Right lobe of liver (tissue), 6 donors: ENCODE results near the gene CCL8. TPM values are rescaled to one million over a fixed set of nuclear protein-coding genes. Genes with fewer than 3 reads are reported as not detected.

ENCODE experiments used
- ATAC-seq, 4 donors: fragments of 200-7000 bp; cut with Tn5 transposase; one replicate each; pipeline ENCODE4 v1.9.1; 2020; ENCODE audit warnings: mild to moderate bottlenecking in 4 of 4, moderate library complexity in 4 of 4
- DNase-seq, 3 donors: peaks; one replicate each; pipeline ENCODE4 v3.0.0-alpha.2; 2020
- H3K27ac ChIP-seq, 3 donors: fragments of 200-600 bp; one replicate each; pipeline ENCODE4 v1.8.0; 2022
- H3K27me3 ChIP-seq, 2 donors: fragments of 200-600 bp; one replicate each; pipeline ENCODE4 v1.8.0; 2022
- H3K36me3 ChIP-seq, 4 donors: fragments of 200-600 bp; sonication (generic) in 1 of 4; one replicate each; pipeline versions ENCODE4 v1.5.1 to v1.8.0; 2017 to 2022; ENCODE audit warnings: control low read depth in 1 of 4
- H3K4me1 ChIP-seq, 4 donors: fragments of 200-600 bp; sonication (generic) in 1 of 4; one replicate each; pipeline versions ENCODE4 v1.5.1 to v1.8.0; 2017 to 2022; ENCODE audit warnings: control low read depth in 1 of 4
- H3K4me3 ChIP-seq, 3 donors: fragments of 200-600 bp; one replicate each; pipeline ENCODE4 v1.8.0; 2022
- H3K9me3 ChIP-seq, 4 donors: fragments of 200-600 bp; sonication (generic) in 1 of 4; one replicate each; pipeline versions ENCODE4 v1.5.1 to v1.8.0; 2017 to 2022; ENCODE audit warnings: control low read depth in 1 of 4
- POLR2A ChIP-seq: fragments of 450-650 bp; IDR thresholded peaks from one replicate; pipeline ENCODE4 v1.6.1; 2017; ENCODE audit warnings: antibody characterized with exemption, mild to moderate bottlenecking
- WGBS: methylation state at CpG from one replicate; pipeline ENCODE4 v1.1.6; 2018; ENCODE audit warnings: low coverage, low lambda C conversion rate; ENCODE audit not compliant: insufficient coverage; ENCODE audit errors: missing lambda C conversion rate; 5-methylcytosine and 5-hydroxymethylcytosine counted together
- intact Hi-C, 2 donors: fragments of 100-400 bp; cut with DNase I; formaldehyde crosslinking; loops; one replicate each; pipeline versions ENCODE4 v1.11.2 to v1.14.1; 2022
- total RNA-seq, 6 experiments: library from RNA; depleted of rRNA in 2 of 6; stranded (reverse); fragments of >200 nt in 2 of 6; fragmentation: NEBNext Ultra II Directional in 3 of 6; extraction: Animal tissue kit (Norgen Biotek cat#: 25700) in 3 of 6; gene quantifications; one replicate each; pipeline versions ENCODE4 v1.1.0 to v1.2.4, GENCODE V29; 2016 to 2023
- TF ChIP-seq, protein P1 (sequence below), 4 donors: fragments of 200-600 bp in 3 of 4; fragments of 450-650 bp in 1 of 4; IDR thresholded peaks; one replicate each; pipeline versions ENCODE4 v1.5.1 to v1.8.0; 2016 to 2022; ENCODE audit warnings: antibody characterized with exemption in 4 of 4, mild to moderate bottlenecking in 2 of 4
- donor health status: DM: no; HTN: yes; CAD: no.
- donor health status: DM: no; HTN: no; CAD: no.
- donor health status: DM: no; HTN: no; CAD: no.
- donor health status: DM: no; HTN: yes; CAD: no.
- donor health status: DM: no; HTN: yes; CAD: no.

The CCL8 gene
- total RNA-seq, 6 experiments from 2014 or later: 0.69 TPM; not detected in 5

DNA sequence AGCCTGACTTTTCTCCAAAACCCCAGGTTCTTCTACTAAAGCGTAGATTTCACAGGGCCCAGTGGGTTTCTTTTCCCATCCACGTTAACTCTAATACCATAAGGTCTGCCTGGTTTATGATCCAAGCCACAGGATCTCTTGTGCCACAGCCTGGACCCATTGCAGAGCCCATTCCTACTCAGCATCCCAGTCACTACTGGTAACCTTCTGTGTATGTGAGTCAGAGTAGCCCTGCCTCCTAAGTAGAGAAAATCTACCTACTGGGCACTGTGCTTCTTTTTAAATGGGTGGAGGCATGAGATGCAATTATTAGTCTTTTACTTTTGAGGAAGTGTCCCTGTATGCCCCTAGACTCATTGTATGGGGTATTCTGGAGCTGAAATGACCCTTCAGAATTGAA is 20.2 kb upstream of the CCL8 start:
- intact Hi-C loops: no loop called here
- no peak overlapping the region for H3K27ac ChIP-seq

DNA sequence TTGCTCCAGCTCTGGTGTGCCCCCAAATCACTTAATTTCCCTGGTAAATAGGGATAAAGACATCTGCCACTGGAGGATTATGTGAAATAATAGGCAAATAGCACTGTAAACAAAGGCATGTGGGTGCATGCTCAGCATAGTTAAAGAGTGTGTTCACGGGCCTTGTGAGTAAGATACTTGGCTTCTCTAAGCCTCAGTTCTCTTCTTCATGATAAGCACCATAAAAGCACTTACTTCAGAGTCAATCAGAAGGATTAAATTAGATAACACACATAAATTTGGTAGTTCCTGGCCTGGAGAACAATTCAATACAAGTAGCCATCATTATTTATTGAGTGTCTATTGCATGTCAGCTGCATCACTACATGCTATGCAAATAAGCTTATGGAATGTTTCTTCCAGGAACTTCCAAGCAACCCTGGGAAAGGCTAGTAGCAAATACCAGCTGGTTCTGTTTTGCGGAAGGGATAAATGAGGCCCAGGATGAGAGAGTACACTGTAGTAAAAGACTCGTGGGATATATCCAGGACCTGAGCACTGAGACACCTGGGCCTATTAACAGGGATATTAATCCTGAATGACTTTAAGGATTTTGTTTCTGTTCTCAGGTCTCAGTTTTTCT is 19.2 kb upstream of the CCL8 start:
- Histone ChIP-seq H3K36me3 (no peaks in the 10 kb centered on the region), H3K27me3 (no peaks in the 10 kb centered on the region), H3K9me3 (no peaks in the 10 kb centered on the region), H3K4me3 (no peak overlapping the region), H3K4me1 (no peaks in the 10 kb centered on the region), H3K27ac (no peak overlapping the region)
- 51% methylated on average over 3 of the region's 3 CpGs for WGBS
- intact Hi-C loops: loop anchor here in 1 of 2 donors (10.0 kb wide), 1 partner anchor 95 kb away; no protein-coding TSS in a partner anchor
- no peak for ATAC-seq
- TF ChIP-seq, protein P1, sequence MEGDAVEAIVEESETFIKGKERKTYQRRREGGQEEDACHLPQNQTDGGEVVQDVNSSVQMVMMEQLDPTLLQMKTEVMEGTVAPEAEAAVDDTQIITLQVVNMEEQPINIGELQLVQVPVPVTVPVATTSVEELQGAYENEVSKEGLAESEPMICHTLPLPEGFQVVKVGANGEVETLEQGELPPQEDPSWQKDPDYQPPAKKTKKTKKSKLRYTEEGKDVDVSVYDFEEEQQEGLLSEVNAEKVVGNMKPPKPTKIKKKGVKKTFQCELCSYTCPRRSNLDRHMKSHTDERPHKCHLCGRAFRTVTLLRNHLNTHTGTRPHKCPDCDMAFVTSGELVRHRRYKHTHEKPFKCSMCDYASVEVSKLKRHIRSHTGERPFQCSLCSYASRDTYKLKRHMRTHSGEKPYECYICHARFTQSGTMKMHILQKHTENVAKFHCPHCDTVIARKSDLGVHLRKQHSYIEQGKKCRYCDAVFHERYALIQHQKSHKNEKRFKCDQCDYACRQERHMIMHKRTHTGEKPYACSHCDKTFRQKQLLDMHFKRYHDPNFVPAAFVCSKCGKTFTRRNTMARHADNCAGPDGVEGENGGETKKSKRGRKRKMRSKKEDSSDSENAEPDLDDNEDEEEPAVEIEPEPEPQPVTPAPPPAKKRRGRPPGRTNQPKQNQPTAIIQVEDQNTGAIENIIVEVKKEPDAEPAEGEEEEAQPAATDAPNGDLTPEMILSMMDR (IDR thresholded peaks at IDR 0.05): no peak
- DNase-seq: no peak

More for the DNA sequence above, 20.2 kb upstream of the CCL8 start:
- Histone ChIP-seq H3K4me3 (no peak overlapping the region), H3K27me3 (no peaks in the 10 kb centered on the region), H3K4me1 (no peaks in the 10 kb centered on the region), H3K9me3 (no peaks in the 10 kb centered on the region), H3K36me3 (no peaks in the 10 kb centered on the region)
- 69% methylated on average over 2 of the region's 2 CpGs for WGBS
- ATAC-seq (no peak), DNase-seq (no peak)
- TF ChIP-seq, protein P1 (IDR thresholded peaks at IDR 0.05): no peak
- TF ChIP-seq POLR2A: no peak

DNA sequence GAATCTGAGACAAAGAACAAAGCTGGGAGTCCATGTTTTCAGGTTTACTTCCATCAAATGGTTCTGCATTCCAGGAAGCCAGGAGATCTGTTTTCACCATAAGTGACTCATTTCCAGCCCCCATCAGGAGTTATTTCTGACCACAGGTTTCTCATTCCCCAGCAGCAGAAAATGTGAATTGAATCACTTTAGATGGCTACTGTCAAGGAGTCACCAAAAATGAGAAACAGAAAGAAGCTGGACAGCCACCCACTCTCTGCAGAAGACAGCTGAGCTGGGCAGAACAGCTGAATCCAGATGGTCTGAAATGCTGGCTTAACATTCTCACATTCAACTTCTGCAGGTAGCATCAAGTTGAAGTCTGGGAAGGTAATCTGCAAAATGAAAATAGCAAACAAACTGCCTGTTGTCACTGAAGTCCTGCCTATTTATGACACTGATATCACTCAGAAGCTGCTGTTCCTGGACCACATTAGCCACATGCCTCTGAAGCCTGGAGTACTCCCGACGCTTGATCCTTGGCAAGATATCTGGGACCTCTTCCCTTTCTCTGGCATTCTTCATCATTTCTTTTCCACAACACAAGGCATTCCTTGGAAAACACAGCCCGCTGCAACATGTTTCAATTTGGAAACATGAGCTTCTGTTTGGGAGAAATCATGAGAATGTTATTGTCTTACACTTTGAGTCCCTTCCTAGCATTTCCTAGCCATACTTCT is 18.4 kb upstream of the CCL8 start:
- Histone ChIP-seq H3K27me3 (no peaks in the 10 kb centered on the region), H3K27ac (no peak overlapping the region), H3K4me3 (no peak overlapping the region), H3K4me1 (no peaks in the 10 kb centered on the region), H3K9me3 (no peaks in the 10 kb centered on the region), H3K36me3 (no peaks in the 10 kb centered on the region)
- no peak for ATAC-seq
- WGBS: 83% methylated on average over 3 of the region's 3 CpGs
- TF ChIP-seq POLR2A: no peak
- TF ChIP-seq, protein P1 (IDR thresholded peaks at IDR 0.05): no peak
- intact Hi-C loops: loop anchor here in 1 of 2 donors (10.0 kb wide), 1 partner anchor 96 kb away; no protein-coding TSS in a partner anchor
- DNase-seq: no peak

DNA sequence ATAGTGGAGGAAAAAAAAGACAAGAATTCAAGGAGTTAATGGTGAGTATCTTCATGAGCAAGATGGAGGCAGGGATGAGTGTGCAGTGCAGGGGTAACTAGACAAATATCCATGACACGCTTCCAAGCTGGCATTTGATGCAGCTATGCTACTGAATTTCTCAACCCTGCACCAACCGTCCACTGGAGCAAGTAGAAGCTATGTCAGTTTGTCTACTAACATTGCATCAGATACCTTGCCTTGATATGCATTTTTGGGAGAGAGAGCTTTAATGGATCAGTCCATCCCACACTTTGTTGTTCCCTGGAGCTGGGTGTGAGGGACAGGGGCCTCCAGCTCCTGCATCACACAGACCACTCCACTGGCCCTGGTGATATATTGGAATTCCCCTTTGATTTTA is 17.2 kb upstream of the CCL8 start:
- DNase-seq (no peak), ATAC-seq (no peak)
- H3K27ac ChIP-seq: no peak overlapping the region
- intact Hi-C loops: loop anchor here in 1 of 2 donors (10.0 kb wide), 1 partner anchor 97 kb away; no protein-coding TSS in a partner anchor
- H3K27me3 ChIP-seq: no peaks in the 10 kb centered on the region
- no peaks in the 10 kb centered on the region for H3K9me3 ChIP-seq
- no peak overlapping the region for H3K4me3 ChIP-seq
- H3K36me3 ChIP-seq: no peaks in the 10 kb centered on the region
- WGBS: 75% methylated on average over 1 of the region's 2 CpGs
- no peaks in the 10 kb centered on the region for H3K4me1 ChIP-seq
- TF ChIP-seq POLR2A: no peak
- TF ChIP-seq, protein P1 (IDR thresholded peaks at IDR 0.05): no peak
